Body of pancreas (tissue), 4 donors: ENCODE measurements around the gene MXD3. TPM values are rescaled to one million over a fixed set of nuclear protein-coding genes. Genes with fewer than 3 reads are reported as not detected.

Experiments
- ATAC-seq: fragments of 150-250 bp; one replicate; pipeline ENCODE4 v1.9.1; 2016
- DNase-seq, 4 donors: peaks; one replicate each; pipeline ENCODE4 v3.0.0-alpha.2; 2019
- H3K27ac ChIP-seq, 4 donors: fragments of 200-600 bp; sonication (generic); 1 replicate in 3 of 4; 2 replicates in 1 of 4; pipeline versions ENCODE4 v1.5.1 to v1.6.1; 2016 to 2019; ENCODE audit warnings: mild to moderate bottlenecking in 1 of 4, mixed read lengths in 1 of 4, moderate library complexity in 1 of 4
- H3K27me3 ChIP-seq, 2 donors: fragments of 200-600 bp; sonication (generic); one replicate each; pipeline ENCODE4 v1.6.0; 2016; ENCODE audit warnings: mild to moderate bottlenecking in 1 of 2
- H3K36me3 ChIP-seq, 2 donors: fragments of 200-600 bp; sonication (generic); replicated peaks in 1 of 2; 2 replicates each; pipeline ENCODE4 v1.5.1; 2016; ENCODE audit warnings: low read depth in 2 of 2; ENCODE audit not compliant: insufficient read depth in 1 of 2
- H3K4me1 ChIP-seq: fragments of 200-600 bp; sonication (generic); one replicate; pipeline ENCODE4 v1.6.0; 2016
- H3K4me3 ChIP-seq, 2 donors: fragments of 200-600 bp; sonication (generic); 1 replicate in 1 of 2; 2 replicates in 1 of 2; pipeline ENCODE4 v1.5.1; 2016 to 2019
- H3K9me3 ChIP-seq, 3 donors: fragments of 200-600 bp; sonication (generic); 1 replicate in 2 of 3; 2 replicates in 1 of 3; pipeline ENCODE4 v1.5.1; 2016
- CTCF ChIP-seq, 7 experiments: fragments of 450-650 bp in 4 of 7; fragments of 200-600 bp in 3 of 7; sonication (generic) in 3 of 7; IDR thresholded peaks; one replicate each; pipeline ENCODE4 v1.5.1; 2016 to 2019; ENCODE audit warnings: antibody characterized with exemption in 7 of 7
- POLR2A ChIP-seq, 3 donors: fragments of 450-650 bp; IDR thresholded peaks; one replicate each; pipeline ENCODE4 v1.6.1; 2016; ENCODE audit warnings: antibody characterized with exemption in 3 of 3, mild to moderate bottlenecking in 2 of 3
- WGBS, 2 donors: methylation state at CpG; one replicate each; pipeline ENCODE4 v1.1.5; 2017; 5-methylcytosine and 5-hydroxymethylcytosine counted together
- intact Hi-C: fragments of 100-400 bp; cut with DNase I; formaldehyde crosslinking; loops from one replicate; pipeline ENCODE4 v1.15.1; 2023
- total RNA-seq, 2 donors: library from RNA; depleted of rRNA; stranded (reverse); fragments of >200 nt; gene quantifications; one replicate each; pipeline ENCODE4 v1.1.0, GENCODE V29; 2016

Gene MXD3
- total RNA-seq, 2 donors from 2014 or later: 13.2 to 21.4 TPM

- H3K27me3 ChIP-seq: no peaks in the 10 kb centered on the region
- intact Hi-C loops: no loop called here
- H3K4me1 ChIP-seq: peaks cover 44% of the 10 kb centered on the region
- H3K27ac ChIP-seq: peak within 1 kb of the TSS; percentile 83 to 96 (median 88)
- peak; percentile 93 to 96 (median 94) for DNase-seq
- peak in 1 of 7 experiments; percentile 8 for TF ChIP-seq CTCF (IDR thresholded peaks at IDR 0.05)
- TF ChIP-seq POLR2A (IDR thresholded peaks at IDR 0.05): peak; percentile 49 to 82 (median 79)
- H3K9me3 ChIP-seq: no peaks in the 10 kb centered on the region
- WGBS, 2 donors: 7 to 9% methylated on average over 25 to 55 of the region's 55 CpGs
- peak; percentile 99 for ATAC-seq
- H3K36me3 ChIP-seq: no peaks in the 10 kb centered on the region
- peak within 1 kb of the TSS; percentile 77 to 96 for H3K4me3 ChIP-seq
These were observed 40.0 kb upstream of the MXD3 start, which contains the start of gene LMAN2 for GRCh38 chr5:177351392-177352329. TSS of gene LMAN2 (minus strand) at chr5:177351668. CDS start at chr5:177351647, 21 bp downstream.

- H3K36me3 ChIP-seq: no peaks in the 10 kb centered on the region
- no peak for DNase-seq
- 6 to 9% methylated on average over 8 to 19 of the region's 19 CpGs for WGBS, 2 donors
These were observed 39.2 kb upstream of the MXD3 start for GRCh38 chr5:177350776-177351391.

GRCh38 chr5:177349762-177350161 lies 38.1 kb upstream of the MXD3 start:
- H3K4me1 ChIP-seq: peaks cover 52% of the 10 kb centered on the region
- no peak for ATAC-seq

More at GRCh38 chr5:177350776-177351391, 39.2 kb upstream of the MXD3 start:
- Histone ChIP-seq H3K4me1 (peaks cover 51% of the 10 kb centered on the region), H3K4me3 (peak overlapping the region; percentile 77 to 96), H3K27me3 (no peaks in the 10 kb centered on the region), H3K9me3 (no peaks in the 10 kb centered on the region), H3K27ac (peak overlapping the region; percentile 83 to 96 (median 88))
- ATAC-seq: no peak
- TF ChIP-seq POLR2A (IDR thresholded peaks at IDR 0.05) (no peak), CTCF (IDR thresholded peaks at IDR 0.05) (no peak)
- intact Hi-C loops: no loop called here

GRCh38 chr5:177349362-177349647 lies 37.6 kb upstream of the MXD3 start:
- Histone ChIP-seq H3K9me3 (no peaks in the 10 kb centered on the region), H3K27ac (no peak overlapping the region), H3K4me1 (peaks cover 52% of the 10 kb centered on the region), H3K4me3 (no peak overlapping the region), H3K36me3 (no peaks in the 10 kb centered on the region), H3K27me3 (no peaks in the 10 kb centered on the region)
- WGBS, 2 donors: 35 to 45% methylated on average over 3 of the region's 3 CpGs
- ATAC-seq (no peak), DNase-seq (no peak)
- TF ChIP-seq CTCF (IDR thresholded peaks at IDR 0.05) (no peak), POLR2A (IDR thresholded peaks at IDR 0.05) (no peak)
- intact Hi-C loops: no loop called here

More at GRCh38 chr5:177349762-177350161, 38.1 kb upstream of the MXD3 start:
- DNase-seq: no peak
- H3K9me3 ChIP-seq: no peaks in the 10 kb centered on the region
- peak overlapping the region in 1 of 4 donors; percentile 12 for H3K27ac ChIP-seq
- H3K36me3 ChIP-seq: no peaks in the 10 kb centered on the region
- H3K27me3 ChIP-seq: no peaks in the 10 kb centered on the region
- TF ChIP-seq CTCF (IDR thresholded peaks at IDR 0.05): no peak
- TF ChIP-seq POLR2A (IDR thresholded peaks at IDR 0.05): no peak
- intact Hi-C loops: no loop called here
- peak overlapping the region; percentile 3 to 12 for H3K4me3 ChIP-seq
- WGBS, 2 donors: 37 to 52% methylated on average over 5 of the region's 5 CpGs
